Gastroesophageal sphincter (tissue), 3 donors: ENCODE results near the gene SESTD1.

Experiments
- EP300 ChIP-seq: sonication (generic); formaldehyde crosslinking; IDR thresholded peaks from one replicate; pipeline ENCODE4 v1.6.1; 2017; ENCODE audit warnings: antibody characterized with exemption, mild to moderate bottlenecking
- POLR2AphosphoS5 ChIP-seq: sonication (generic); formaldehyde crosslinking; IDR thresholded peaks from one replicate; pipeline ENCODE4 v1.6.1; 2017; ENCODE audit warnings: antibody characterized with exemption
- TF ChIP-seq, protein P1 (sequence below), 4 experiments: fragments of 200-600 bp in 2 of 4; fragments of 450-650 bp in 2 of 4; sonication (generic) in 1 of 4; IDR thresholded peaks; one replicate each; pipeline ENCODE4 v1.5.1; 2017 to 2019; ENCODE audit warnings: antibody characterized with exemption in 4 of 4, mild to moderate bottlenecking in 2 of 4, moderate library complexity in 2 of 4

DNA sequence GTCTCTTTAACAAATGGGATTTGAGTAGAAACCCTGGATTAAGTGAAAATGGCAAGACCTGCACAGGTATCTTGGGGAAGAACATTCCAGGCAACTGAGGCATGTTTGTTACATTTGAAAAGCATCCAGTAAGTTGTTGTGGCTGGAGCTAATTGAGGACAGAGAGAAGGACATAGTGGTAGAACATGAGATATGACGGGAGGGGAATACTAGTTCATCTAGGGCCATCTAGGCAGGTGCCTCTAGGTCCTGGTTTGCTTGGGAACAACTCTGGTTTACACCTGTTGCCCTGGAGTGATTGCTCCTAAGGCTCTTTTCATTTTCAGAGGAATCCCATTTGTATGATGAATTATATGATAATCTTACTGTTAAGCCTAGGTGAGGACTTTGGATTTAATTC lies 194.9 kb downstream of the SESTD1 start:
- TF ChIP-seq, protein P1, sequence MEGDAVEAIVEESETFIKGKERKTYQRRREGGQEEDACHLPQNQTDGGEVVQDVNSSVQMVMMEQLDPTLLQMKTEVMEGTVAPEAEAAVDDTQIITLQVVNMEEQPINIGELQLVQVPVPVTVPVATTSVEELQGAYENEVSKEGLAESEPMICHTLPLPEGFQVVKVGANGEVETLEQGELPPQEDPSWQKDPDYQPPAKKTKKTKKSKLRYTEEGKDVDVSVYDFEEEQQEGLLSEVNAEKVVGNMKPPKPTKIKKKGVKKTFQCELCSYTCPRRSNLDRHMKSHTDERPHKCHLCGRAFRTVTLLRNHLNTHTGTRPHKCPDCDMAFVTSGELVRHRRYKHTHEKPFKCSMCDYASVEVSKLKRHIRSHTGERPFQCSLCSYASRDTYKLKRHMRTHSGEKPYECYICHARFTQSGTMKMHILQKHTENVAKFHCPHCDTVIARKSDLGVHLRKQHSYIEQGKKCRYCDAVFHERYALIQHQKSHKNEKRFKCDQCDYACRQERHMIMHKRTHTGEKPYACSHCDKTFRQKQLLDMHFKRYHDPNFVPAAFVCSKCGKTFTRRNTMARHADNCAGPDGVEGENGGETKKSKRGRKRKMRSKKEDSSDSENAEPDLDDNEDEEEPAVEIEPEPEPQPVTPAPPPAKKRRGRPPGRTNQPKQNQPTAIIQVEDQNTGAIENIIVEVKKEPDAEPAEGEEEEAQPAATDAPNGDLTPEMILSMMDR (IDR thresholded peaks at IDR 0.05): no peak
- TF ChIP-seq POLR2AphosphoS5 (no peak), EP300 (no peak)
